Measurements from ENCODE around the gene NOS1. TPM values are rescaled to one million over a fixed set of nuclear protein-coding genes. Genes with fewer than 3 reads are reported as not detected.

NOS1 gene
- polyA plus RNA-seq, 1 donor = 0.76 TPM

DNA sequence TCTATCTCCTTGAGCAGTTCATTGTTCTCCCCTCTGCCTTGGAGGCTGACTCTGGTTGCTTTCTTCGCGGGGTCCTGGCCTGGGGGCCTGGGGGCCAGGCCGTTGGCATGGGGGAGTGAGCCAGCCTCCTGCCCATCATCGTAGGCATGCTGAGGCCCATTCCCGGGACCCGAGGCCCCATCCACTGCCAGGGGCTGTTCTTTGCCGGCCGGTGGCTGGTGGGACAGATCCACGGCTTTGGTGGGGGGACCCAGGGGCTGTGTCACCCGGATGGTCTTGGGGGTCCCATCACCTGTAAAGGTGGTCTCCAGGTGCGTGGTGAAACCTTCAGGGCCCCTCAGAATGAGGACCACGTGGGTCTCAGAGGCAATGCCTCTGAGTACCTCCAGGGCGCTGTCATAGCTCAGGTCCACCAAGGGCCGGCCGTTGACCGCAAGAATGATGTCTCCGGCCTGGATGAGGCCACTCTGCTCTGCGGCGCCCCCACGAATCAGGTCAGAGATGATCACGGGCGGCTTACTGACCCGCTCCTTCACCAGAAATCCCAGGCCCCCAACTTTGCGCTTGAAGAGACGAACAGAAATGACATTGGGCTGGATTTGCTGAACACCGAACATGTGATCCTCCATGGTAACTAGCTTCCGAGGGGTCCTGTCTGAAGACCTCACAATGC lies 30.8 kb downstream of the NOS1 start:
- DNase-seq (ENCODE audit: low read depth) = no peak

DNA sequence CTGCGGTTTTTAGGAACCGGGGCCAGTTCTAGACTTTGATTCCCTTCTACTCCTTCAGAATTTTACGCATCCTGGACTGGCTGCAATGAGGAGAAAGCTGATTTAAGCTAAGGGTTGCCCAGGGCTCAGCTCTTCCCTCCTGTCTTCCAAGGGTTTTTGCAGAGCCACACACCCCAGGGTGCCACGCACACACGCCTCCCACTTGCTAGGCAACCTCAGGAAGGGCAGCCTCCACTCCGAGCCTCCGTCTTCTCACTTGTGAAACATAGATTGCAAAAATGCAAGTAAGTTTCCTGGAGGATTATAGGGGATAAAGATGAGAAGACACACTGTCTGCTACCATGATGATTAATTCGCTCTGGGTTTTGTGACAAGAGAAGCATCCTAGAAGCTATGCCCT lies 31.7 kb downstream of the NOS1 start:
- DNase-seq (ENCODE audit: low read depth) = no peak

DNA sequence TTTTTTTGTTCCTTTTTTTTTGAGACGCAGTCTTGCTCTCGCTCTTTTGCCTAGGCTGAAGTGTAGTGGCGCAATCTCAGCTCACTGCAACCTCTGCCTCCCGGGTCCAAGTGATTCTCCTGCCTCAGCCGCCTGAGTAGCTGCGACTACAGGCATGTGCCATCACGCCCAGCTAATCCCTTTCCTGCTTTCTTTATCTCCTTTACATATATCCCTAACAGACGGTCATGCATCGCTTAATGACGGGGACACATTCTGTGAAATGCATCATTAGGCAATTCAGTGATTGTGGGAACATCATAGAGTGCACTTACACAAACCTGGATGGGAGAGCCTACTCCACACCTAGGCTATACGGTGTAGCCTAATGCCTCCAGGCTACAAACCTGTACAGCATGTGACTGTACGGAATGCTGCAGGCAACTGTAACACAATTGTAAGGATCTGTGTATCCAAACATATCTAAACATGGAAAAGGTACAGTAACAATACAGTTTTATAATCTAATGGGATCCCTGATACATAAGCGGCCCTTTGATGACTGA lies 32.8 kb downstream of the NOS1 start:
- DNase-seq (ENCODE audit: low read depth) = no peak

DNA sequence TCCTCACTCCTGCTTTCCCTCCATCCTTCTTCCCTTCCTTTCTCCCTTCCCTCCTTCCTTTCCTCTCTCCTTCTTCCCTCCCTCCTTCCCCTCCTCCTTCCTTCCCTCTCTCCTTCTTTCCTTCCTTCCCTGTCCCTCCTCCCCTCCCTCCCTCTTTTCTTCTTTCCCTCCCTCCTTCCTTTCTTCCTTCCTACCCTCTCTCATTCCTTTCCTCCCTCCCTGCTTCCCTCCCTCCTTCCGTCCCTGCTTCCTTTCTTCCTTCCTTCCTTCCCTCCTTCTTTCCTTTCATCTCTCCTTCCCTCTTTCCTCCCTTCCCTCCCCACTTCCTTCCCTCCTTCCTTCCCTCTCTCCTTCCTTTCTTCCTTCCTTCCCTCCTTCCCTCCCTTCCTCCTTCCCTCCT lies 39.0 kb downstream of the NOS1 start:
- DNase-seq (ENCODE audit: low read depth) = no peak

DNA sequence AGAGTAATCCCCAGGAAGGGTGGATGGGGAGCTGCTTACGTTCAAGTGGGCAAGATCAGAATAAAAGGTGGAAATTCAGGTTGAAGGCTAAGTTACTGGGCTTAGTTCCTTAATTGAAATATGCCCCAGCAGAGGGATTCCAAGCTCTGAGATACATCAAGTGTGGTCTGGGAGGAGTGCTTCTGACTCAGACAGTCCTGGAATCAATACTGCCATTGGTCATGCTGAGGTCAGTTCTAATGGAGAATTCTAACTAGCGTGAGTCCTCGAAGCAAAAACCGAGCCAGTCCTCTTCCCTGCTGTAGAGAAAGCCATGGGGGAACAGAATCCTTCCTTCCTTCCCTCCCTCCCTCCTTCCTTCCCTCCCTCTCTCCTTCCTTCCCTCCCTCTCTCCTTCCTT lies 39.9 kb downstream of the NOS1 start:
- DNase-seq (ENCODE audit: low read depth) = no peak

DNA sequence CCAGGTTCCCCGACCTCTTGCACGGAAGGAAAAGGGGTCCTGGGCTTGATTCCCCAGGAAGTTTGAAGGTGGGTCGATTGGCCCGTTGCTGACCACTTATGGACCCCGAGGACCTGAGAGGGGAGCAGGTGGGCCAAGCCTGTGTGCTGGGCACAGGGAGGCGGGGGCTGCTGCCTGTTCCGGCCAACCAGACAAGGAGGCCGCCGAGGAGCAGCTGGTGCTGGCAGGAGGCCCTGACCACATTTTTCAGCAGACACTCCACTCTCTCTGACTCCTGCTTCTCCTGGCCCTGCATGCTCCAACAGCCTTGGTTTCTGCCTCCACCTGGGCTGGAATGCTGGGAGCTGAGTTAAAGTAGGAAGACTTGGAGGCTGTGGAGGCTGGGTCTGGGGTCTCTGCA lies 42.8 kb downstream of the NOS1 start:
- no peak for DNase-seq (ENCODE audit: low read depth)

DNA sequence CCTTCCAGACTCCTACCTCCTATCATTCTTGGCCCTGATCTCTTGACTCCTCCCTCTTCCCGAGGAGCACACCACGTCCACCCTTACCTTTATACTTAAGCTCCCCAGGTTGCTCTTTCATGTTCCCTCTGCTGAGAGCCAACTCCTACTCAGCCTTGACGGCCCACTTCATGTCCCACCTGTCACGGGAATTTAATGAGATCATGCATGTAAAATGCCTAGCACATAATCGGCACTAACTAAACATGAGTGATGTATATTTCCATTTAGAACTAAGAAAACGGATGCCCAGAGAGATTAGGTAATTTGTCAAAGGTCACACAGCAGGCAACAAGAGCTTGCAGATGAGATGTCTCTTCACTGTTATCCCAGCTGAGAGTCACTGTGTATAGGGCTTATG lies 45.1 kb downstream of the NOS1 start:
- DNase-seq (ENCODE audit: low read depth) = no peak

DNA sequence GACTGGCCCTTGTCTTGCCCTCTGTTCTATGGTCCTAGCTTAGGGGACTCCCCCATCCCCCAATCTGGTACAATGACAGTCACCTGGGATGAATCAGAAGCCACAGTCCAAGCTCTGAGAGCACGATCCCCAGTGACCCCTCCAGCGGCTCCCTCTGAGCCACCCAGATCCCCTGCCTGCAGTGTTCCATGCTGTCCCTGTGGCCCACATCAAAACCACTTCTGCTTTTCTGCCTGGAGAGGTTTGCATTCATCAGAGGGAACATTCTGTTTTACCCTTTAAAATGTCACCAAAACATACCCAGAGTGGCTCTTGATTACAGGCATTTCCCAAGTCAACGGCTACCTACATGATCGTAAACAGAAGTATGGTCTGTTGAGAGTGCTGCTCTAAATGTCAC lies 47.5 kb downstream of the NOS1 start:
- DNase-seq (ENCODE audit: low read depth) = no peak

DNA sequence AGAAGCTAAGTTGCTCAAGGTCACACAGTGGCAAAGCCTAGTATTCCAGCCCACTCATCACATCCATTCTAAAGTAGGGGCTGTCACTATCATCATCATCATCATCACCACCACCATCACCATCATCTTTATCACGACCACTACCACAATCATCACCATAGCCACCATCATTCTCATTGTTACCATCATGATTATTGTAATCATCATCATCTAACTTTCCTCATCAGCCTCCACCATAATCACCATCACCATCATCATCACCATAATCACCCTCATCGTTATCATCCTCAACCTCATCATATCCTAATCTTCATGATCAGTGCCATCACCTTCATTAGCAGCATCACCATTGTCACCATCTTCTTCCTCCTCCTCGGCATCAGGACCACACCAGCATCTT lies 48.7 kb downstream of the NOS1 start:
- DNase-seq (ENCODE audit: low read depth) = no peak

DNA sequence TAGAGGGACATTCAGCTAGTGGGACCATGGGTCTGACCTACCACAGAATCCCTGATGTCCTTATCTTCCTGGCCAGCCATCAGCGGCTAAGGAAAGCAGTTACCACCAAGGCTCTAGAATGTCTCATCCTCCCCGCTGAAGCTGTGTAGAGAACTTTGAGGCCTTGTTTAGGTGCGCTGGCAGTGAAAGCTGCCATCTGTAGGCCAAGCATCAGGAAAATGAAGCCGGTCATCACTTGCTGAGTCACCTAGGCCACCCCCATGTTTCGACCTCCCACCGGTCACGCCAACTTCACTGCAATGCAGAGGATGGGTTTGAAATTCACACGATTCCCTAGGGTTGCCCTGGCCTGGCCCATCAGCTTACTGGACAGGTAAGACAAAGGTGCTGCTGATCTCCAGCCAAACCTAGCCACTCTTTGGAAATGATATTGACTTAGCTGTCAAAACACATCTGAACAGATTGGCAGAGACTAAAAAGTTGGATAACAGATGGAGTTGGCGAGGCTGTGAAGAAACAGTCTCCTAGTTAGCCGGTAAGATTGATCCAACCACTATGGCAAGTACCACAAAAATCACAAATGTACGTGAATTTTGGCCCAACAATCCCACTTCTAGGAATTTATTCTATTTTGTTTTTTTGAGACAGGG lies 52.0 kb downstream of the NOS1 start:
- no peak for DNase-seq (ENCODE audit: low read depth)

DNA sequence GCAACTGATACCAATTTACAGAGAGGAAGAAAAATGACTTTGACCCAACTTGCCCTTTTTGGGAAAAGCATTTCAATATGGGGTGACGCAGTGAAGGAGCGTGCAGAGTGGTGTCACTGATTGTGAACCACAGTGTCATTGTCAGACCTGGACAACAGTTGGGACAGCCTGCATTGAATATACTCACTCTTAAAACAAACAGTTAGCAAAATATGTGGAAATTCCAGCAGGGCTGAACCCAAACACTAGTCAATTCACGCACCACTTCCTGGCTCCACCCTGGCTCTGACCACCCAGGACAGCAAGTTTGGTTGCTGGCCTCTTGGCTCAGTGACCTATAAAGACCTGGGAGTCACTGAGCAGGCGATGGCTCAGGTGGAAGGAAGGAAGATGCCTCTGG lies 61.3 kb downstream of the NOS1 start:
- no peak for DNase-seq (ENCODE audit: low read depth)

DNA sequence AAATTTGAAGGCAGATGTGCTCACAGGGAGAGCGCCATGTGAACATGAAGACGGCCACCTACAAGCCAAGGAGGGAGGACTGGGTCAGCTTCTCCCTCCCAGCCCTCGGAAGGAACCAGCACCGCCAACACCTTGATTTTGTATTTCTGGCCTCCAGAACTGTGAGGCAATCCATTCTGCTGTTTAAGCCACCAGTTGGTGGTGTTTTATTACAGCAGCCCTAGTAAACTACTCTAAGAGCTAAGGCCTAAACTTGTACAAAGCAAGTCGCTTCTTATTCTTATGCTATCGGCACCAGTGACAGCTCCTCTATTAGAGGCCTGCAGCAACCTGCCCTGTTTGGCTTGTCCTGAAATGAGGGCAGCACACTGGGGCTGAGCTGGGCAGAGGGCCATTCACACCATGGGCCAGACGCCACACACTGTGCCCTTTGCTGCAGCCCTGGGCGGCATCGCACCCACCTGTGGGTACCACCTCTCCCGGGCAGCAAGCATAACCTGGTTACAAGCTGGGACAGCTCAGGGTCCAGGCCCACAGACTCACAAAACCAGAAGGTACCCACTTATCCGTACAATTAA lies 62.7 kb downstream of the NOS1 start:
- no peak for DNase-seq (ENCODE audit: low read depth)

DNA sequence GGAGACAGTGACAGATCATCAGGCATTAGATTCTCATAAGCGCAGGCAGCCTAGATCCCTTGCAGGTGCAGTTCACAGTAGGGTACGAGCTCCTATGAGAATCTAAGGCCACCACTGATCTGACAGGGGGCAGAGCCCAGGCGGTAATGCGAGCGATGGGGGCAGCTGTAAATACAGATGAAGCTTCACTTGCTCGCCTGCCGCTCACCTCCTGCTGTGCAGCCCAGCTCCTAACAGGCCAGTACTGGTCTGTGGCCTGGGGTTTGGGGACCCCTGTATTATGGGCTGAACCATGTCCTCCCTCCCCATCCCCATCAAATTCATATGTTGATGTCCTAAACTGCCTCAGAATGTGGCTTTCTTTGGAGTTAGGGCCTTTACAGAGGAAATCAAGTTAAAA lies 63.2 kb downstream of the NOS1 start:
- no peak for DNase-seq (ENCODE audit: low read depth)

DNA sequence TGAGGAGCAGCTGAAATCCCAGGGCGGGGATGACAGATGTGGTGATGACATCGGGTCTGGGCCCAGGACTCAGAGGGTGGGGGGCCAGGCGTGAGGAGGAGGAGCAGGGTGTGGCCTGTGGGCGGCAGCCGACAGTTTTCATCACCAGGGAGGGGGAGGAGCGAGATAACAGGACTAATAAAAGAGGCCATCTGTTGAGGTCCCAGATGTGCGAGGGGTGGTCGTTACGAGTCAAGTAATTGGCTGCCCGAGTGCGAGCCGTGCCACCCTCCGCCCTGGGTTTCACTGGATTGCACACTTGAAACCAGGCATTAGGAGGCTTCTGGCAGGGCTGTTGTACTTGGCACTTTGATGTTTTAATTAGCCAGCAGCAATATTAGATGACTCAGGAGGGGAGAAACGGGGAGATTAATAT lies 67.2 kb downstream of the NOS1 start:
- no peak for DNase-seq (ENCODE audit: low read depth)

DNA sequence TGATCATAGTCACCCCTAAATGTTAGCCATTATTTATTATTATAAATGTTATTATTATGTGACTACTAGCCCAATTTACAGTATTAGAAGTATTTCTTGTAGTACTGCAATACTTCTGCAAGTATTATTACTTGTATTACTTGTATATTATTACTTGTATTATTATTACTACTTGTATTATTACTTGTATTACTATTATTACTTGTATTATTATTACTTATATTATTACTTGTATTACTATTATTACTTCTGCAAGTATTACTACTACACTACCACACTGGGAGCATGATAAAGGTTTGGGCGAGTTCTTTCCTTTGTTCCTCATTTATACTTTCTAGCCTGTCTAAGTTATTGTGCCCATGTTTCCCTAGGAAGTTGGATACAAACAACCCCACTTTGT lies 67.9 kb downstream of the NOS1 start:
- no peak for DNase-seq (ENCODE audit: low read depth)

DNA sequence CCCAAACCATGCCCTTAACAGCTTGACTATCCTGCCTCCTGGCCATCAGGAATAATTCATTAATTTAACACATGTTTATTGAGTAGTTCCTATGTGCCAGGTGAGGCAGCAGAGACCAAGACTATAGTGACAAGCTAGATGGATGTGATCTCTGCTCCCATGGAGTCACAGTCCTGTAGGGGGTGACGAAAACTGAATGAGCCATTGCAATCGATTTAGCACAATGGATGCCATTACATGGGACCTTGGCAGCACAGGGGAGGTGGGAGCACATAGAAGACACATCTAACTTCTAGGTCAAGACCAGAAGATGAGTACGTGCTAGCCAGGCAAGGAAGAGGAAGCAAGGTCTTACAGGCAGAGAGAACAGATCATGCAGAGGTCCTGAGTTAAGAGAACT lies 68.7 kb downstream of the NOS1 start:
- no peak for DNase-seq (ENCODE audit: low read depth)

DNA sequence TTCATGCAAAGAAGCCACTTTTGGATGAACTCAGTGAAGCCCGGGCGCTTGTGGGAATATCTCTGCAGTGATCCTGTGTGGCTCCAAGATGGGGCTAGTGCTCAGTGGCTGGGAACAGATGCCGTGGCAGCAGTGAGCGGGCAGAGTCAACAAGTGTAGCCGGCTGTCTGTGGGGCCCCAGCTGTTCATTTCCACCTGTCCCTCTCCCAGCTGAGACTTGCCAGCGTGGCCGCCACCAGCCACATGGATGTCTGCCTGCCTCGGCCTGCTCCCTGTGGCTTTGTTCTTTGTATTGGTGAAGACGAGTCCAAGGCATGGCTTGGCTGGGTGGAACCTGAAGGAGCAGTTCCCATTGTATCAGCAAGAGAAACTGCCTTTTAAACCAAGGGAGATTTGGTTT lies 77.3 kb downstream of the NOS1 start:
- no peak for DNase-seq (ENCODE audit: low read depth)

DNA sequence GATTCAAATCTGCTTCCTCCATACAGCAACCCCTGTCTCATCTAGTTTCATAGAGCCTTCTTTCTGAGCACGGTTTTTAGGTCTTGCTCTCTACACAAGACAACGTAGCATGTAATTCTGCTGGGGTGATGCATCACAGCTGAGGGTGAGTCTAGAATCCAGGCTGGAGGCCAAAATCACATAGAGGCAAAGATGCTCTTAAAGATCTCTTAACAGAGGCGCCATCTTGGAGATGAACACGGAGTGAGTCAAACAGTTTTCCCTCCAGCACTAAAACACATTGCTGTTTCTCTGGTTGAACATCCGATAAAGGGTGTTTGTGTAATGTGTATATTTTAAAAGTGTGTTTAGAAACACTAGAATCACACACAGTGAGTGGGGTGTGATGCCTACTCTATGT lies 78.9 kb downstream of the NOS1 start:
- DNase-seq (ENCODE audit: low read depth) = no peak

DNA sequence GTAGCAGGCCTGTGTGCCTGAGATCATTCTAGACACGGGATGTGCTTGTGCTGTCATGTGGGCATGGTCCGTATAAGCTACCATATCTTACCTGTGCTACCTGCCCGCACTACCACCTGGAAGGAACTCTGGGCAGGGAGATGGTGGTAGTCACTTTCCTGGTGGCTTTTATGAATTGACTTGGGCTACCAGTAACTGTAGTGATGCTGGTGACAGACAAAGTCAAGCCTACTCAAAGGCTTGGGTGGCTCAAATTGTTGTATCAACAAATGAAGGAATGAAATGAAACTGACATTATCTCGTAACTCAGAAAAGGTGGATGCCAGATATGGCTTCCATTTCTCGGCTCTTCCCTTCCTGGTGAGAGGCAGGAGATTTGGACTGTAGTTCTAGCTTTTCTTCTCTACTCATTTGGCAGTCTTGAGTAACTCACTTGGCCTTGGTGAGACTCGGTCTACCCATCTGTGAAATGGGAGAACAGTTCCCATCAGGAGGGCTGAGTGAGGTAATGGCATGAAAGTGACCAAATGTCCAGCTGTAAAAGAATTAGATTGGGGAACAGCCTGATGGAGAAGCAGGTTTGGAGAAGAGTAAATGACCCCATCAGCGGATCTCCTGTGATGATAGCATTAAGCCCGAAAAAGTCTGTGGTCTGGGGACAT lies 81.3 kb downstream of the NOS1 start:
- DNase-seq (ENCODE audit: low read depth) = no peak

DNA sequence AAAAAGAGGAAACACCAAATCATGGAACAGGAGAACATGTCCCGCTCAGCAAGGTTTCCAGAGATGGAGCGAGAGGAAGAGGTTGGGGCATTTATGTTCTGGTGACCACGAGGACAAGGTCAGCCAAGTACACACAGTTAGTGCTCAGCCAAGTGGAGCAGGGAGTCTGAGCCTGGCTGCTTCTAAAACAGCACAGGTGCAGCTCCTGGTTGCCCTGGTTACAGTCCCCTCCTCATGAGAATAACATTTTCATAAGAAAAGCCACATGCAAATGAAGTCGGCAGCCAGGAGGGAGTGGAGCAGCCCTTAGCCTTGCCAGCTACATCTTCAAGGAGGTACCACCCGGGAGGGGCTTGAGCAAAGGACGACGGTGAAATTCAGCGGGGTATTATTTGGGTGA lies 81.8 kb downstream of the NOS1 start:
- no peak for DNase-seq (ENCODE audit: low read depth)

DNA sequence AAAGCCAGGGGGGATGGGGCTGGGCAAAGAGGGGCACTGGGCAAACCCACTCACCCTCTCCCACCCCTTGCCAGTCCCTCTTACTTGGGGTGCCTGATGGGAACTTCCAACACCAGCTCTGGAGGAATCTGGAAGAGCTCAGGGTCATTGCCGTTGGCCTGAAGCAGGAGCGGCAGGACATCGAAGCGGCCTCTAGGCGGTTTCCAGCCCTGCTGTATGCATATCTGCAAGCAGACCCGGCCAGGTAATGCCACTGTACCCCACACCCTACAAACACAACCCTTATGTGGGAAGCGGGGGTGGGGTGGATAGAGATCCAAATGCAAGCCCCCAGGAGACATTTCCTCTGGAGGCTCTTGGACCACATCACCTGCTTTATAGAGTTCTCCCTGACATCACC lies 83.6 kb downstream of the NOS1 start:
- no peak for DNase-seq (ENCODE audit: low read depth)

DNA sequence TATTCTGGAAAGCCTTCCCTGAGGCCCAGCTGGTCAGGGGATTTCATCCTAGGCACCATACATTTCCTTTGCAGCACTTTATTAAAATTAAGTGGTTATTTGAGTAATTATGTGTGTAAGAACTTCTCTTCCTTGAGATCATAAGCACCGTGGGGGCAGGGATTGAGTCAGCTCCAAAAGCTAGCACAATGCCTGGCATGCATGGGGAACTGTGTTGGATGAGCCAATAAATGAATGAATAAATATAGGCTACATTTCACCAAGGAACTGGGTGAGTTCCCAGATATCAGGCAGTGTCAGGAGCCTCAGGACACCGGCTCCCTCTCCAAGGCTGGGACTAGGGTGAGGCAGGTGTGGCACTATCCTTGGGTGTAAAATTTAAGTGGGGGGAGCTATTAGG lies 88.3 kb downstream of the NOS1 start:
- DNase-seq (ENCODE audit: low read depth) = no peak

DNA sequence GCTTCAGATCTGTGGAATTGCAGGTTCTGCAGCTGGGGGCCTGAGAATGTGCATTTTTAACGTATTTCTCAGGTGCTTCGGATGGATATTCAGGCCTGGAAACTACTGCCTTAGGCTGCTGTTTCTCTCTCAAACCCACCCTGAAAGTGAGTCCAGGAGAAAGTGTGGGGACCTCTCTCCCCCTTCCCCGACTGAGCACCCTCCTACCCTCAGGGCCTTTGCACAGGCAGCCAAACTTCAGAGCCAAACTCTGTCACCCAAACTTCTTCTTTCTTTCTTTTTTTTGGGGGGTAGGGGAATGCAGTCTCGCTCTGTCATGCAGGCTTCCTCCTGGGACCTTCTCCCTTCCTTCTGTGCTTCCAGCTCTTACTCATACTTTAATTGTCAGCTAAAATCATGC lies 88.7 kb downstream of the NOS1 start:
- no peak for DNase-seq (ENCODE audit: low read depth)

Data from forelimb muscle (tissue), 1 donor.